RCC 7860 (cell line): ENCODE results near the gene GPR83.
"Not testable (repeated sequence)": the region's sequence is repeated elsewhere in the genome, so short reads cannot be mapped to it uniquely, and the experiment has no call there.

Source experiments
- DNase-seq: peaks from one replicate; pipeline ENCODE4 v3.0.0-alpha.2; 2015; ENCODE audit warnings: low spot score
- FAIRE-seq: peaks from 2 replicates; lab custom pipeline; 2012; peaks lifted over from hg19 to GRCh38; lab: Jason Lieb, UNC

GPR83 gene

DNA sequence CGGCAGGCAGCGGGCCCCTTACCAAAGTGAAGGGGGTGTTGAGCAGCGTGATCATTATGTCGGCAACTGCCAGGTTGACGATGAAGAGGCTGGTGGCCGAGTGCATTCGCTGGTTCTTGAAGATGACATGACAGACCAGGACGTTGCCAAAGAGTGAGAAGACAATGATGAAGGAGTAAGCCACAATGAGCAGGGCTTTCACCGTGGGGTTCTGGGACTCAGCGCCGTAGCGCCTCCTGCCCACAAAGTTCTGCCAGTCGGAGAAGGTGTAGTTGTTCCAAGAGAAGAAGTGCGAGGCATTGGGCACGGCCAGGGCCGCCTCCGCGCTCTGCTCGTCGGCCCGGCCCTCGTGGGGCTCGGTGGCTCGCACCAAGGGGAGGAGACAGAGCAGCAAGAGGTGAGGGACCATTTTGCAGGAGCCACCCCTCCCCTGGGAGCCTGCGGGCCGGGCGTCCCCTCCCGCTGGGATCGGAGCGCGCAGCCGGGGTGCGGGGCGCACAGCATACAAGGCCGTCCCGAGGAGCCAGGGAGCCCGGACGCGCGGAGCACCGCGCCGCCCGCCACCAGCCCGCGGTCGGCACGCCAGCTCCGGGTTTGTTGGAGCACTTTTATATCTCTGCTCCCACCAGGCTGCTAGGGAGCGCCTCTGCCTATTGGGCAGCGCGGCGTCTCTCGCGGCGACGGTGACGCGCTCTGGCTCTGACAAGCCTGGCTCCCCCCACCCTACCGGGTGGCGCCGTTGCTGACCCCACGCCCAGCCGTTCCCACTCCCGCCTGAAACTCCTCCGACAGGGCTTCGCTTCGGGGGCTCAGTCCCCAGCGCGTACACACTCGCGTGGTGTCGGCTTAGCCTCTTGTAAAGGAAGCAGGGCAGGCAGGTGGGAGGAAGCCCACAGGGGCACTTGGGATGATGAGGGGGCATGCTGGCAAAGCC lies at the start of gene GPR83:
Gene GPR83 (minus strand): TSS at position 581 of the 934 bp plus-strand sequence. CDS start 172 bp downstream, at position 409.
- FAIRE-seq (no peak), DNase-seq (no peak)

DNA sequence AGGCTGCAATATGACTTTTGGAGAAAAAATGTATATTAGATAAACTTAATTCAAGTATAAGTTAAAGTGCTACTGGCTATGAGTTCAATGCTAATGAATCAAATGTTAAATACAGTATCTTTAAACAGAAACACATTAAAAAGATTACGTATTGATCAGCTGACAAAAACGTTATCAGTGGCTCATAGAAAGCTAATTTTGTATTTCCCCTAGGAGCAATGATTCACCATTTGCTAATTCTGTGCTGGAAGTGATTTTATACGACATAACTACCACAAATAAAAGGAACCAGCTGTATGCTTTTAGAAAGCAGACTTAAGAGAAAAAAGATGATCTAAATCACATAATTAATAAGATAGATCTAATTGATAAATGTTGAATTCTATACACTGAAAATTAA lies 48.8 kb upstream of the GPR83 start:
- DNase-seq = no peak
- no peak for FAIRE-seq

DNA sequence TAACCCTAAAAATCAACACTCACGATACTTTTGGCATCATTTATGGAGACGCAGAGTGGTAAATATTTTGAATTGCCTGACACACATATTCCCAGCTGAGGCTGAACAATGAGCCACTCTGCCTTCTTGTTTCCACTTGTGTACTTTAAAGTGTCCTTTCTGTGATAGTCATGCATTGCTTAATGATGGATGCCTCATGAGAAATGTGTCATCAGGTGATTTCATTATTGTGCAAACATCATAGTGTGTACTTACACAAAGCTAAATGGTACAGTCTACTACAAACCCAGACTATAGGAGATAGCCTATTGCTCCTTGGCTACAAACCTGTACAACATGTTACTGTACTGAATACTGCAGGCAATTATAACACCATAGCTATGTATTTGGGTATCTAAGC lies 48.2 kb upstream of the GPR83 start:
- DNase-seq (peak; percentile 37), FAIRE-seq (no peak)

DNA sequence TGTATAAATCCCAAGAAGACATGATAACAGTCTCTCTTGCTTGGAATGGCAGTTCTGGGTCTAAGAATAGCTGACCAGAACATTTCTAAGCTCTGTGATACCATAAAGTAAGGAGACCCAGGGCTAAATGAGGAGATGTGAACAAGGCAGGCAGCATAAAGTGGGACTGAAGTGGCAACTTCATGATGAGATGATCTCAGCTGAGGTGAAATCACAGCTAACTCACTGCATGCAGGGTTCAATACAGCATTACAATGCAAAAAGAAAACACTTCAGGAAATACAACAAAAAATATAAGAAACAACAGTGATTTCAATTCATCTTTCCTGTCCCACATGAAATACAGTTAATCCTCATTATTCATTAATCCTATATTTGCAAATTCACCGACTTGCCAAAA lies 47.8 kb upstream of the GPR83 start:
- FAIRE-seq (no peak), DNase-seq (no peak)

DNA sequence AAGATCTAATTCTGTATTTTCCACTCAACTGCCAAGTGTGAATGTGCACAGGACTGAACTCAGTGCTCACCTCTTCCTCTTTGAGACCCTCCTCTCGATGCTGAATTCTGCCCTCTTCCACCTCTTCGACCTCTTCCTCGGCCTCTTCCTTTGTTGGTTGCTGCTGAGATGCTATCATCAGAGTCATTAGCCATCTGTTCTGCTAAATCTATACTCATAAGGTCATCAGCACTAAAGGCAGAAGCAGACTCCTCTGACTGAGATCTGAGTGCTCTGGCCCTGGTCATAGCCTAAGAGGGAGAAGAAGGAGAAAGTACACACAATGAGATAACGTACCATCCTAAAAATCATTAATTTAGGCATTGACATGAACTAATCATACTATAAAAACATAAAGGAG lies 45.9 kb upstream of the GPR83 start:
- DNase-seq (no peak), FAIRE-seq (no peak)

DNA sequence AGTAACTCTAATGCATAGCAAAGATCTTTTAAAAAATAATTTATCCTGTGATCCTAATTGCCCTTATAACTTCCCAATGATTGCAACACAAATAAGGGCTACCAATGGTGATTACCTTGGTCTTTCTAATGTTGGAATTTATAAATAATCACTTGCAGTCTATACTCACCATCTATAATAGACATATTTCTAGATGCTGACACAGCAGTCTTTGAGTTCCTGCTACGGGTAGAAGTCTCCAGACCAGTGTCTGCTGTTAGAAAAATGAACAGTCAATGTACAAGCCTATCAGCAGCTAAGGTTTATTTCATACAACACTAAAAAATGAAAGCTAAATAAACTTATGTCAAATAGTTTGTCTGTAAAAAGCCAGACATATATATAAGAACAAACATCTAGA lies 44.4 kb upstream of the GPR83 start:
- DNase-seq (no peak), FAIRE-seq (no peak)

DNA sequence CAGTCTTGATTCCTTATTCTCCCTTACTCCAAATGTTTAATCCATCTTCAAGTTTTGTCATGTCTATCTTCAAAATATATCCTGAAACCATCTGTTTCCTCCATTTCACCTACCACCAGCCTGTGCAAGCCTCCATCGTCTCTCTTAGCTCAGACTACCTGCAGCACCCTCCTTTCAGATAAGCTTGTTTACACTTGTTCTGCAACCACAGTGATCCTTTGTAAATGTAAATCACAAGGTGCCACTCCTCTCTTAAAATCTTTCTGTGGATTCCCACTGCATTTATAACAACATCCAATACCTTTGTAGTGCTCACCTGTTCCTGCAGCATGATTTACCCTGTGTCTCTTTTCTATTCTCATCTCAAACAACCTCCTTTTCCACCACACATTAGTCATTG lies 31.8 kb upstream of the GPR83 start:
- DNase-seq (no peak), FAIRE-seq (no peak)

DNA sequence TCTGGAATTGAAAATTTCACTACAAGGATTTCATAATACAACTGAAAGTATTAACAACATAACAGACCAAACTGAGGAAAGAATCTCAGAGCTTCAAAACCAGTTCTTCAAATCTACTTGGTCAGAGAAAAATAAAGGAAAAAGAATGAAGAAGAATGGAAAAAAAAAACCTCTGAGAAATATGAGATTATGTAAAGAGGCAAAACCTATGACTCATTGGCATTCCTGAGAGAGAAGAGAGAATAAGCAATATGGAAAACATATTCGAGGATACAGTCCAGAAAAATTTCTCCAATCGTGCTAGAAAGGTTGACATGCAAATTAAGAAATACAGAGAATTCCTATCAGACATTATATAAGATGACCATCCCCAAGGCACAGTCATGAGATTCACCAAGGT lies 23.4 kb upstream of the GPR83 start:
- no peak for DNase-seq
- FAIRE-seq = no peak

DNA sequence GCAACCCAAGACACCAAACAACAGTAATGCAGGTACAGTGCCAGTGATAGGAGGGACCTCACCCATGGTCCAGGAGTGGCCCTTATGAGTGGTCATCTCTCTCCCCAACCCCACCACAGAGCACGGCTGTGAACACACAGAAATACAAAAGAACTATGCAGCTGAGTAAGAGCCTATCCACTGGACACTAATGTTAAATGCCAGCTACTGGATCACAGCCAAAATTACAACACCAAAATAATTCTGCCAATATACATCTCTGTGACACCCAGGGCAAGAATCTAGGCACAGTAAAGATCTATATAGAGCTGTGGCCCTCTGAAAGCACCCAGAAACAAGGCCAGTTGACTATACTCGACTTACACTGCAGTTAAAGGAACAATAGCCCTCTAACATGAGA lies 22.8 kb upstream of the GPR83 start:
- DNase-seq (no peak), FAIRE-seq (no peak)

DNA sequence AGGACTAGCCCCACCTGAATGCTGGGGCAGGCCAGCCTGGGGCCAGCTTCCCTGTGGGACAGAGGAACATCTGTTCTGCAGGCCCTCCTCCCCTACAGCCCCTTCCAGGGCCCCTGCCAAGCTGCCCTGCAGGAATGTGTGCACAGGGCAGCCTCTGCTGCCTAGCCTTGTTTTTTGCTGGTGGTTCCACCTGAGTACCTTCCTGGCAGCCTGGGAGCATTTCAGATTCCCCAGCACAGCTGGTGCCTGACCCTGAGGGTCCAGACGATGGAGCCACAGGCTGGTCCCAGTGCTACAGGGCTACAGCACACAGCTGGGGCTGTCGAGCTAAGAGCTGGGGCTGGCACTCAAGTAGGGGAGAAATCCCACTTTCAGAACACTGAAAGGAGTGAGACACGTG lies 22.3 kb upstream of the GPR83 start:
- DNase-seq = no peak
- FAIRE-seq = no peak

DNA sequence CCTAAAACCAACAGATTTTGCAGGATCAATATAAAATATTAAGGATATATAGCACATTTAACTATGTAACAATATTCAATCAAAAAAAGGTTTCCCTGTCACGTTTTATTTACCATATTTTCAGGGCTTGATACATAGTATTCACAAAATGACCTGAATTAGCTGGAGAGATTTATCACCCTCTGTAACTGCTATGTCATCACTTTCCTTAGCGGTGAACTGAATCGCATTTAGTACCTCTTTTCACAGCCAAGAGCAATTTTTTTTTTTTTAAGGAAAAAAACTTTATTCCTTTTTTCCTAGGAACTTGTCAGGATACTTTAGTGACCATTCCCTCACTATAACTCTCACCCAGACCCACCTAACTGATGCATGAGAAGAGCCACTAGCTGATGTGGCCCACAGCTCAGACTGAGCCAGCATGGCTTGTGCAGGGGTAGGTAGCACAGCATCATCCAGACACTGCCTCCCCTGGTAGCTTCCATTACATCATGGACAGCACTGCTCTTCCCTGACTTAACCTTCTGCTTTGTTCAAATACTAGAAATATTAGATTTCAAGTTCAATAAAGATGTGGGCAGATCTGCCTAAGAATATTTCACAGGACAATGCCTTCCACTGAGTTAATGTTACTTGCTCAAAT lies 17.0 kb upstream of the GPR83 start:
- FAIRE-seq = no peak

DNA sequence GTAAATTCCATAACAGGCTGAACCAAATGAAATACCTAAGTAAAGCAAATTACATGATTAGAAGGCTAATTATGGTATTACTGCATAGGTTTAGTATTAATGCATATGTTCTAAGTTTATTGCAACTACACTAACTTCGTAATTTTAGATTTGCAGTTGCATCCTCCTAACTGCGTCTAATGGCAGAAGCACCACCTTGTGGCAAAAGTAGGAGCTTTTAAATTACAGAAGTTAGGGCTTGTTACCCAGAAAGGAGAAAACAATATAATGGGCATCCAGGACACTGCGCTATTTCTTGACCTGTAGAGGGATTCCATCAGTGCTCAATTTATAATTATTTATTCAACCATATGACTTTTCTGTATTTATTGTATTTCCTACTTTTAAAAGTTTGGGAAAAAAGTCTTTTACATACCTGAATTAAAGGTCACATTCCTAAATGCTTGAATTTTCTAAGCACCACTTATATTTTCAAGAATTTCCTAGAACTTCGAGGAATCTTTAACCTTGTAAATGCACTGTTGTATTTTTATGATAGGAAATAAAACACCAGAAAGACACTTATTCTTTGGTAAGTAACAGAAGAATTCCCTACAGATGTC lies 16.3 kb upstream of the GPR83 start:
- no peak for DNase-seq
- no peak for FAIRE-seq

More for the DNA sequence above, 17.0 kb upstream of the GPR83 start:
- DNase-seq = no peak

DNA sequence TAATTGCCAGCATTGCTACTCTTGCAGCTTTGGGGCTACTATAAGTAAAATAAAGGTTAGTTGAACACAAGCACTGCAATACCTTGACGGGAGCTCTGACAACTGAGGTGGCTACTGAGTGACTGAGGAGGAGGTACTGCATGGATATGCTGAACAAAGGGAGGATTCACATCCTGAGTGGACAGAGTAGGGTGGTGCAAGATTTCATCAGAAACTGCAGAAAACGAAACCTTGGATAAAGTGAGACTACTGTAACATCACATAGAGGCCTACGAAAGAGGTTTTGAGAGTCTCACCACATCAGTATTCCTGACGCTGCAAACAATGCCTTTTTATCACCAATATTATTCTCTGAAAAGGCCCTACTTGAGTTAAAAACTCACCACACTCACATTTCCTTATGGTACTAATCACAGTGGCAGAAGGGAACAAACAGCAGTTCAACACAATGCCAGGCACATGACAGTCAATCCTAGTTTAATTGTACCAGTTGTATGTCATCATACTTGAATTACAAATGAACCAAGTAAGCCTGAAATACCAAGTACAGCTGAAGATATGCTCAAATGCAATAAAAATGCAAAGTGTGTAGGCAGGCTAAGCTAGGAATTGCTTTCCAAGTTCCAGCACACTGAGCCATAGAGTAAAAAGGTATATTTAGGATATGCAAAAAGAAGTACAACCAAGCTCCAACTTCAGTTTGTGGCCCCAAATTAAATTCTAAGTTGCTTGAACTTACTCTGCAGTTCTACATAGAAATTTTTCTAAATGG lies 4.0 kb upstream of the GPR83 start:
- no peak for FAIRE-seq
- DNase-seq = no peak

DNA sequence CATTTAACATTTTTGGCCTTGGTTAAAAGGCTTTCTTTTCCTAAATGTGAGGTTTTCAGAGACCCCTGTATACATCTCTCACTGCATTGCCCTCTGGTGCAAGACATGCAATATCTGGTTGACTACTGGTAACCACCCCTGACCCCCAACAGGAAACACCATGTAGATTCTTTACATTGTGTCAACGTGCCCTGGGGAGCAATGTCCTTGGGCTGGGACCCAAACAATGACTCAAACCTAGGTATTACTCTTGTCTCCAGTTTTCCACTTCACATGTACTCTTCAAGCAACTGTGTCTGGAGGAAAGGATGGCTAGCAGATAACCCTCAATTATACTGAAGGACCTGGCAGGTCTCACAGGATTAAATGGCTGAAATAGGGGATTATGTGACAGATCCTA lies 1.1 kb upstream of the GPR83 start:
- DNase-seq = no peak
- no peak for FAIRE-seq

DNA sequence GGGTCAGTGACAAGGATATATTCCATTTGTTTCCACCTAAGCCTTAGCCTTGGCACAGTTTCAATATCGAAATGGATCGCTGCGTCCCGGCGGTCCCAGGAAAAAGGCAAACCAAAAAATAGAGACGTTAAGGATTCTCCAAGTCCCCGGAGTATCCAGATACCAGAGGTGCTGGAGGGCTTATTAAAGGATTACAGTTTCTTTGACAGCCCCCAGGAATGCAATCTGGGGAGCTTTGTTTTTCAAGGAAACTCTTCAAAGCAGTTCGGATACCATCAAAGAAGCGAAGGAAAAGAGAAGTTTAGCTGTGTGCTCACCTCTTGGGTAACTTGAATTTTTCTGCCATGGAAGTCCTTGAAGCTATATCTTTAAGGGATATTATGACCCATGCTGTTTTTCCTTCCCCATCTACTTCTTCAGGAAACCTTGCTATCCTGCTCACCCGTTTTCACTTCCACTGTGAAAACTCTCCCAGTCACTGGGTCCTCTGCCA lies 600 bp upstream of the GPR83 start:
- FAIRE-seq = no peak
- DNase-seq = no peak

DNA sequence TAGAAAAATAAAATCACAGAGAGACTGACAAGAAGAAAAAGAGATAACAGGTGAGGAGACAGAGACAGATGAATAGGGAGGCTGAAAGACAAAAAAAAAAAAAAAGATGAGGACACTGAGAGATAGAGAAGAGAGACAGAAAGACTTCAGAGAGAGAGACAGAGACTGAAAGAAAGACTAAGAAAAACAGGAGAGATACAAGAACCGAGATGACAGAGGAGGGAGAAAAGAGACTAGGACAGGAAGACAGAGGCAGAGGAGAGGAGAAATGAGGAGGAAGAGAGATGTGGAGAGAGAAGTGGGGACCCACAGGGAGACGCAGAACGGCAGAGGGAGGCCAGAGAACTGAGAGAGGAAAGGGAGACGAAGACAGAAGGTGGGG lies 771 bp downstream of the GPR83 start:
- DNase-seq = no peak
- FAIRE-seq = no peak

DNA sequence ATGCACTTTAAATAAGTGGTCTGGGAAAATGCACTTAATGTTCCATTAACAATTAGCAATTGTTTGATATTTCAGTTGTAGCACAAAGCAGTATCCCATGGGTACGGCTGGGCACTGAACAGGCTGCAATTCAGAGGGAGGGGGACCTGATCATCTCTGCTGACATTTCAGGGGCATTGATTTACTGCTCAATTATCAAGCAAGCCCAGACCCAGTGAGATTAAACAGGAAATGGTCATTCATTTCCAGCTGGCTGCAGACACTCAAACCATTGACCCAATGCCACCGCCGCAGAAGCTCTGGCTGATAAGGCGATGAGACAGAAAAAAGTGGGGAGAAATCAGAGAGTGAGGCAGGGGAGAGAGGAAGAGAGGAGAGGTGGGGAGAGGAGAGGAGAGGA lies 1.2 kb downstream of the GPR83 start:
- FAIRE-seq (no peak), DNase-seq (no peak)

DNA sequence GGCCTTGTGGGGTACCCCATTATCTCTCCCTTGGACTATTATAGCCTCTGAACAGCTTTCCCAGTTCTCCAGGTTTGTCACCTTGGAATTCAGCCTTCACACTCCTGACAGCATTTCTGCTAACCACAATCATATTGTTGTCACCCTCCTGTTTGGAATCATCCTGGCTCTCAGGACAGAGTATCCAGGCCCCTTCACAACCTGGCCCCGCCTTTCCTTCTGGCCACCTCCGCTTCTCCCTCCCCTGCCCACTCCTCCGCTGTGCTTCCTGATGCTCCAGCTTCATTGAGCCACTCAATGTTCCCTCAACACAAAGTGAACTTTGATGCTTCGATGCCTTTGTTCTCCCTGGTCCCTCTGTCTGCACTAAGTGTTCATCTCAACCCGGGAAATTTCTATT lies 3.1 kb downstream of the GPR83 start:
- DNase-seq = no peak
- no peak for FAIRE-seq

DNA sequence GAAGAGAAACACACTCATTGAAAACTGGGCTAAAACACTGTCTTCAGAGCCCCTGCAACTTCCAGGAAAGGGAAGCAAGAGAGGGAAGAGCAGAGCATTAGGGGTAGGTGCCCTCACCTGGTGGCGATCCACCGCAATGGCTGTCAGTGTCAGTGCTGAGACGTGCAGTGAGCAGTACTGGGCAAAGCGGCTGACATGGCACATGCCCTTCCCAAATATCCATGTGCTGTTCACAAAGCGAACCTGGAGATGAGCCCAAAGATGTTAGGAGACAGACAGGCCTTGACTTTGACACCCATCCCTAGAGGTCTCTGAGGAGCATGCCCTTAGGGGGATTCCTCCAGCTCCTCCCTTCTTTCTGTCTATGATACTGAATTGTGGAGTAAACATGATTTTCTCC lies 4.9 kb downstream of the GPR83 start:
- FAIRE-seq (no peak), DNase-seq (no peak)

DNA sequence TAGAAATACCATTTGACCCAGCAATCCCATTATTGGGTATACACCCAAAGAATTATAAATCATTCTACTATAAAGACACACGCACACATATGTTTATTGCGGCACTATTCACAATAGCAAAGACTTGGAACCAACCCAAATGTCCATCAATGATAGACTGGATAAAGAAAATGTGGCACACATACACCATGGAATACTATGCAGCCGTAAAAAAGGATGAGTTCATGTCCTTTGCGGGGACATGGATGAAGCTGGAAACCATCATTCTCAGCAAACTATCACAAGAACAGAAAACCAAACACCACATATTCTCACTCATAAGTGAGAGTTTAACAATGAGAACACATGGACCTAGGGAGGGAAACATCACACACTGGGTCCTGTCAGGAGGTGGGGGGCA lies 9.3 kb downstream of the GPR83 start:
- not testable (repeated sequence) for DNase-seq, FAIRE-seq

DNA sequence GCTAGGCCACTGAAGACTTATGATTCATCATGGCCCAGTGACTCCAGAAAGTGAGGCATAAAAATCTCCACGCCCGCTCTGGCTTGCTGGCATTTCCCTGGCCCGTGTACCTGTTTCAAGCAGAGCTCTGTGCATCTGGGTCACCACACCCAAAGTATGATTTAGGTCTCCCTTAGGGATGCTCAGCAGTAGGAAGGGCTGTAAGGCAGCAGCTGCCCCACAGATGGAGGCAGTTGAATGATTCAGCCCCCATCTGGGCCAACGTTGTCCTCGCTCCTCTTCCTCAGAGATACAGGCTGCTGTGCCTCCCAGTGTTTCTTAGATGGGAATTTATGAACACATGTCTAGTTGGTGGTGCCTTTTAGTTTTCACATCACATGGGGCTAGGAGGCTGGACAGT lies 21.6 kb downstream of the GPR83 start:
- no peak for DNase-seq
- no peak for FAIRE-seq
